CD4-positive, alpha-beta T cell (primary cell): ENCODE data around the gene TRPM4. TPM values are rescaled to one million over a fixed set of nuclear protein-coding genes. Genes with fewer than 3 reads are reported as not detected.

Experiments
- ATAC-seq: fragments of 200-7000 bp; cut with Tn5 transposase; one replicate; pipeline ENCODE4 v1.10.0; 2022; ENCODE audit warnings: mild to moderate bottlenecking; ENCODE audit not compliant: poor library complexity
- CTCF ChIA-PET: fragments of 350-600 bp; sonication (Branson Sonifier 250); formaldehyde crosslinking; loops from one replicate; lab custom pipeline; 2021; ENCODE audit warnings: antibody characterized with exemption, inconsistent platforms; lab: Charles Lee
- POLR2A ChIA-PET: fragments of 350-600 bp; sonication (Branson Sonifier 250); formaldehyde crosslinking; loops from one replicate; lab custom pipeline; 2021; ENCODE audit warnings: antibody characterized with exemption, inconsistent platforms; lab: Charles Lee
- DNase-seq, 14 experiments: peaks; one replicate each; pipeline ENCODE4 v3.0.0-alpha.2; 2013 to 2020; ENCODE audit warnings: mixed read lengths in 2 of 14
- H3K27ac ChIP-seq, 2 donors: one replicate each; pipeline versions ENCODE4 v1.5.1 to v1.7.0; 2013; ENCODE audit warnings: low read length in 2 of 2, low read depth in 1 of 2, mild to moderate bottlenecking in 1 of 2
- H3K27me3 ChIP-seq, 2 experiments: 1 replicate in 1 of 2; 2 replicates in 1 of 2; pipeline versions ENCODE4 v1.6.1 to v1.7.0; 2013; ENCODE audit warnings: low read length in 2 of 2, control low read depth in 1 of 2, mild to moderate bottlenecking in 1 of 2, moderate library complexity in 1 of 2; ENCODE audit not compliant: insufficient read depth in 2 of 2, control insufficient read depth in 1 of 2
- H3K36me3 ChIP-seq: one replicate; pipeline ENCODE4 v1.6.1; 2013; ENCODE audit warnings: low read length, control low read depth; ENCODE audit not compliant: insufficient read depth
- H3K4me1 ChIP-seq: one replicate; pipeline ENCODE4 v1.6.1; 2013; ENCODE audit warnings: low read length, control low read depth; ENCODE audit not compliant: insufficient read depth
- H3K4me3 ChIP-seq: one replicate; pipeline ENCODE4 v1.5.1; 2013; ENCODE audit warnings: mild to moderate bottlenecking, low read length, moderate library complexity
- H3K9me3 ChIP-seq, 2 experiments: 1 replicate in 1 of 2; 2 replicates in 1 of 2; pipeline versions ENCODE4 v1.6.1 to v1.7.0; 2013; ENCODE audit warnings: low read length in 2 of 2, mild to moderate bottlenecking in 2 of 2, control low read depth in 1 of 2, moderate library complexity in 1 of 2; ENCODE audit not compliant: control insufficient read depth in 1 of 2, insufficient read depth in 1 of 2
- H3K27ac Mint-ChIP-seq: one replicate; pipeline ENCODE4 v1.8.0; 2020; ENCODE audit warnings: mixed read lengths
- H3K27me3 Mint-ChIP-seq: one replicate; pipeline ENCODE4 v1.8.0; 2021; ENCODE audit warnings: mixed read lengths
- H3K36me3 Mint-ChIP-seq: one replicate; pipeline ENCODE4 v1.8.0; 2021; ENCODE audit warnings: low read depth, mixed read lengths
- H3K4me1 Mint-ChIP-seq: one replicate; pipeline ENCODE4 v1.8.0; 2021; ENCODE audit warnings: low read depth, mixed read lengths
- H3K4me3 Mint-ChIP-seq: one replicate; pipeline ENCODE4 v1.8.0; 2020; ENCODE audit warnings: mild to moderate bottlenecking, mixed read lengths
- H3K9me3 Mint-ChIP-seq: one replicate; pipeline ENCODE4 v1.8.0; 2020; ENCODE audit warnings: mixed read lengths
- intact Hi-C, 2 experiments: fragments of 100-400 bp; cut with DNase I in 1 of 2; cut with micrococcal nuclease in 1 of 2; formaldehyde crosslinking; loops; one replicate each; pipeline versions ENCODE4 v1.15.1 to v1.9.0; 2023 to 2025; cut with DNase I, micrococcal nuclease
- total RNA-seq, 174 experiments: library from RNA in 2 of 174; stranded (reverse) in 2 of 174; gene quantifications; one replicate each; pipeline ENCODE4 v1.2.3 and lab custom pipeline; 2021 to 2026
- TF ChIP-seq, protein P1 (sequence below): fragments of 200-600 bp; IDR thresholded peaks from one replicate; pipeline ENCODE4 v1.8.0; 2022; ENCODE audit warnings: antibody characterized with exemption, mild to moderate bottlenecking

Gene TRPM4
- total RNA-seq, 2 experiments from 2014 or later = not detected

DNA sequence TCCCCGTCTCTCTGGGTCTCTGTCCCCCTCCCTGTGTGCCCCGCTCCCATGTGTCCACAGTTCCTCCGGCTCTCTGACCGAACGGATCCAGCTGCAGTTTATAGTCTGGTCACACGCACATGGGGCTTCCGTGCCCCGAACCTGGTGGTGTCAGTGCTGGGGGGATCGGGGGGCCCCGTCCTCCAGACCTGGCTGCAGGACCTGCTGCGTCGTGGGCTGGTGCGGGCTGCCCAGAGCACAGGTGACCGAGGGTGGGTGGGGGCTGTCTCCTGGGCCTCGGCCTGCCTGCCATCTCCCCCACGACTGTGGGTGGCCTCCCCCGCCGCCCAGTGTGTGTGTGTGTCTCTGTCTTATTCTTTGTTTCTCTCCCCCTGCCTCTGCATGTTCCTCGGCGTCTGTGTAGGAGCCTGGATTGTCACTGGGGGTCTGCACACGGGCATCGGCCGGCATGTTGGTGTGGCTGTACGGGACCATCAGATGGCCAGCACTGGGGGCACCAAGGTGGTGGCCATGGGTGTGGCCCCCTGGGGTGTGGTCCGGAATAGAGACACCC is 10.3 kb downstream of the TRPM4 start:
- H3K27ac Mint-ChIP-seq = no peak overlapping the region
- H3K9me3 Mint-ChIP-seq = no peaks in the 10 kb centered on the region
- TF ChIP-seq, protein P1, sequence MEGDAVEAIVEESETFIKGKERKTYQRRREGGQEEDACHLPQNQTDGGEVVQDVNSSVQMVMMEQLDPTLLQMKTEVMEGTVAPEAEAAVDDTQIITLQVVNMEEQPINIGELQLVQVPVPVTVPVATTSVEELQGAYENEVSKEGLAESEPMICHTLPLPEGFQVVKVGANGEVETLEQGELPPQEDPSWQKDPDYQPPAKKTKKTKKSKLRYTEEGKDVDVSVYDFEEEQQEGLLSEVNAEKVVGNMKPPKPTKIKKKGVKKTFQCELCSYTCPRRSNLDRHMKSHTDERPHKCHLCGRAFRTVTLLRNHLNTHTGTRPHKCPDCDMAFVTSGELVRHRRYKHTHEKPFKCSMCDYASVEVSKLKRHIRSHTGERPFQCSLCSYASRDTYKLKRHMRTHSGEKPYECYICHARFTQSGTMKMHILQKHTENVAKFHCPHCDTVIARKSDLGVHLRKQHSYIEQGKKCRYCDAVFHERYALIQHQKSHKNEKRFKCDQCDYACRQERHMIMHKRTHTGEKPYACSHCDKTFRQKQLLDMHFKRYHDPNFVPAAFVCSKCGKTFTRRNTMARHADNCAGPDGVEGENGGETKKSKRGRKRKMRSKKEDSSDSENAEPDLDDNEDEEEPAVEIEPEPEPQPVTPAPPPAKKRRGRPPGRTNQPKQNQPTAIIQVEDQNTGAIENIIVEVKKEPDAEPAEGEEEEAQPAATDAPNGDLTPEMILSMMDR = no peak
- H3K36me3 Mint-ChIP-seq = no peaks in the 10 kb centered on the region
- no peaks in the 10 kb centered on the region for H3K4me1 Mint-ChIP-seq
- ChIA-PET CTCF (no interaction called here), POLR2A (no interaction called here)
- Histone ChIP-seq H3K4me1 (no peaks in the 10 kb centered on the region), H3K4me3 (no peak overlapping the region), H3K27ac (no peak overlapping the region), H3K9me3 (no peaks in the 10 kb centered on the region), H3K27me3 (peaks cover 0 to 4% of the 10 kb centered on the region in 2 experiments), H3K36me3 (no peaks in the 10 kb centered on the region)
- ATAC-seq (no peak), DNase-seq (no peak)
- intact Hi-C loops = loop anchor here in 1 of 2 experiments (5.0 kb wide), 1 partner anchor 1539 kb away; no protein-coding TSS in a partner anchor
- no peak overlapping the region for H3K4me3 Mint-ChIP-seq
- H3K27me3 Mint-ChIP-seq = peaks cover 26% of the 10 kb centered on the region

GRCh38 chr19:49168421-49168820 is 10.8 kb downstream of the TRPM4 start:
- Histone ChIP-seq H3K27ac (no peak overlapping the region), H3K4me1 (no peaks in the 10 kb centered on the region), H3K9me3 (no peaks in the 10 kb centered on the region), H3K4me3 (no peak overlapping the region), H3K36me3 (no peaks in the 10 kb centered on the region), H3K27me3 (peaks cover 3 to 4% of the 10 kb centered on the region in 2 experiments)
- intact Hi-C loops = loop anchor here in 1 of 2 experiments (5.0 kb wide), 1 partner anchor 1539 kb away; no protein-coding TSS in a partner anchor
- DNase-seq = no peak
- TF ChIP-seq, protein P1 = no peak
- Mint-ChIP-seq H3K9me3 (no peaks in the 10 kb centered on the region), H3K36me3 (no peaks in the 10 kb centered on the region), H3K4me3 (no peak overlapping the region), H3K4me1 (no peaks in the 10 kb centered on the region), H3K27ac (no peak overlapping the region), H3K27me3 (peaks cover 25% of the 10 kb centered on the region)
- CTCF ChIA-PET = no interaction called here
- no peak for ATAC-seq
- POLR2A ChIA-PET = interaction anchor here (0.7 kb wide), 1 partner anchor 34 kb away, joined by 3 read pairs; no protein-coding TSS in a partner anchor

GRCh38 chr19:49173198-49173597 is 15.6 kb downstream of the TRPM4 start:
- Mint-ChIP-seq H3K4me3 (no peak overlapping the region), H3K9me3 (no peaks in the 10 kb centered on the region), H3K27me3 (peaks cover 17% of the 10 kb centered on the region), H3K27ac (no peak overlapping the region), H3K4me1 (peaks cover 3% of the 10 kb centered on the region), H3K36me3 (no peaks in the 10 kb centered on the region)
- no peak for ATAC-seq
- H3K27me3 ChIP-seq = peaks cover 3 to 4% of the 10 kb centered on the region in 2 experiments
- DNase-seq = no peak
- CTCF ChIA-PET = interaction anchor here (0.5 kb wide), 1 partner anchor 12 kb away, joined by 3 read pairs; no protein-coding TSS in a partner anchor
- no peak overlapping the region for H3K27ac ChIP-seq
- no peaks in the 10 kb centered on the region for H3K36me3 ChIP-seq
- H3K9me3 ChIP-seq = no peaks in the 10 kb centered on the region
- H3K4me1 ChIP-seq = no peaks in the 10 kb centered on the region
- H3K4me3 ChIP-seq = no peak overlapping the region
- POLR2A ChIA-PET = no interaction called here
- TF ChIP-seq, protein P1 = no peak
- intact Hi-C loops = loop anchor here in 1 of 2 experiments (10.0 kb wide), 1 partner anchor 112 kb away; no protein-coding TSS in a partner anchor
